Renal pelvis (tissue), 4 donors: ENCODE data around the gene THAP4. TPM values are rescaled to one million over a fixed set of nuclear protein-coding genes. Genes with fewer than 3 reads are reported as not detected.
"Not testable (repeated sequence)": the region's sequence is repeated elsewhere in the genome, so short reads cannot be mapped to it uniquely, and the experiment has no call there.

Experiments
- DNase-seq: peaks from one replicate; pipeline ENCODE4 v3.0.0-alpha.2; 2013
- polyA plus RNA-seq, 3 donors: library from polyadenylated mRNA; unstranded; fragments of 120-200 nt; gene quantifications; one replicate each; pipeline ENCODE4 v1.2.1, GENCODE V29; 2013; ENCODE audit not compliant: insufficient read length in 3 of 3

Gene THAP4
- polyA plus RNA-seq, 3 donors = 59.2 to 74.3 (median 68.4) TPM

DNA sequence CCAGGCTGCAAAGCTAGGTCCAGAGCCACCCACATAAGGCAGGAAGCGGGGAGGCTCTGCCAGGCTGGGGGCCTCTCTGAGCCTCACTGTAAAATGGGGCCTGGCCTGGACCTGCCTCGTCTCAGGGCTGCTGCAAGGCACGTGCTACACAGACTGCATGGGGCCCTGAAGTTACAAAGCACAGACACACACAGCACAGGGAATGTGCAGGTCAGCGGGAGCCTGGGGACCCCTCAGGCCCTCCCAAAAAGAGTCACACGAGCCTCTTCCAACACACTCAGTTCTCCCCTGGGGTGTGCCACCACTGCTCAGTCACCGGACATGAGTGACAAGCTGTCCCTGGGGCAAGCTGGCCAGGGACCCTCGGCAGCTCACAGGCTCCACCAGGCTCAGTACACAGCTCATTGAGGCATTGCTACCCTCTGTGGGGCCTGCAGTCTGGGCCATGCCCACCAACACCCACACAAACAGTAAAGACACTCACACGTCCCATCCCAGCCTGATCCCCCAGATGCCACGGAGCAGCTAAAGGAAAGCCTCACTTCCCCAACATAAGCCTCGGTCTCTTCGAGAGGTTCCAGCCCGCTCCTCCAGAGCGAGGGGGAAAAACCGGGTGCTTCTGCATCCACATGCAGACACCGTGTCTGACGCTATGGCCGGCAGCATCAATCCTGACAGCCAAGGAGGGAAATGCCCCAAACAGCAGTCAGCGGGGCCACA lies 44.7 kb downstream of the THAP4 start:
- no peak for DNase-seq

DNA sequence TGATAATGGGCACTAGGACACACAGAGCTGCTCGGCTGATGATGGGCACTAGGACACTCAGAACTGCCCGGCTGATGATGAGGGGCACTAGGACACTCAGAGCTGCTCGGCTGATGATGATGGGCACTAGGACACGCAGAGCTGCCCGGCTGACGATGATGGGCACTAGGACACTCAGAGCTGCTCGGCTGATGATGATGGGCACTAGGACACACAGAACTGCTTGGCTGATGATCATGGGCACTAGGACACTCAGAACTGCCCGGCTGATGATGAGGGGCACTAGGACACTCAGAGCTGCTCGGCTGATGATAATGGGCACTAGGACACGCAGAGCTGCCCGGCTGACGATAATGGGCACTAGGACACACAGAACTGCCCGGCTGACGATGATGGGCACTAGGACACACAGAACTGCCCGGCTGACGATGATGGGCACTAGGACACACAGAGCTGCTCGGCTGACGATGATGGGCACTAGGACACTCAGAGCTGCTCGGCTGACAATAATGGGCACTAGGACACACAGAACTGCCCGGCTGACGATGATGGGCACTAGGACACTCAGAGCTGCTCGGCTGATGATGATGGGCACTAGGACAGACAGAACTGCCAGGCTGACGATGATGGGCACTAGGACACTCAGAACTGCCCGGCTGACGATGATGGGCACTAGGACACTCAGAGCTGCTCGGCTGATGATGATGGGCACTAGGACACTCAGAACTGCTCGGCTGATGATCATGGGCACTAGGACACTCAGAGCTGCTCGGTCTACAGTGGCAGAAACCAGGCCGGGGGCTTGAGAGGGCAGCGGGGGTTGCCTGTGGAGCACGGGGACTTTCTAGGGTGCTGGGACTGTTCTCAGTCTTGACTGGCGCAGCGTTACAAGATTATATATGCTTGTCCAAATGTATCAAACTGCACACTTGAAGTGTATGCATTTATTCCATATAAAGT lies 46.2 kb downstream of the THAP4 start:
- DNase-seq = not testable (repeated sequence)

DNA sequence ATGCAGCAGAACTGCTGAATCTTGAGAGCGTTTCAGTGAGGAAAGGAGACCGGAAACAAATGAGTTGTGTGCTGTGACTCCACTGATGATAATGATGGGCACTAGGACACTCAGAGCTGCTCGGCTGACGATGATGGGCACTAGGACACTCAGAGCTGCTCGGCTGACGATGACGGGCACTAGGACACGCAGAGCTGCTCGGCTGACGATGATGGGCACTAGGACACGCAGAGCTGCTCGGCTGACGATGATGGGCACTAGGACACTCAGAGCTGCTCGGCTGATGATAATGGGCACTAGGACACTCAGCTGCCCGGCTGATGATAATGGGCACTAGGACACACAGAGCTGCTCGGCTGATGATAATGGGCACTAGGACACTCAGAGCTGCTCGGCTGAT lies 47.1 kb downstream of the THAP4 start:
- DNase-seq = not testable (repeated sequence)

DNA sequence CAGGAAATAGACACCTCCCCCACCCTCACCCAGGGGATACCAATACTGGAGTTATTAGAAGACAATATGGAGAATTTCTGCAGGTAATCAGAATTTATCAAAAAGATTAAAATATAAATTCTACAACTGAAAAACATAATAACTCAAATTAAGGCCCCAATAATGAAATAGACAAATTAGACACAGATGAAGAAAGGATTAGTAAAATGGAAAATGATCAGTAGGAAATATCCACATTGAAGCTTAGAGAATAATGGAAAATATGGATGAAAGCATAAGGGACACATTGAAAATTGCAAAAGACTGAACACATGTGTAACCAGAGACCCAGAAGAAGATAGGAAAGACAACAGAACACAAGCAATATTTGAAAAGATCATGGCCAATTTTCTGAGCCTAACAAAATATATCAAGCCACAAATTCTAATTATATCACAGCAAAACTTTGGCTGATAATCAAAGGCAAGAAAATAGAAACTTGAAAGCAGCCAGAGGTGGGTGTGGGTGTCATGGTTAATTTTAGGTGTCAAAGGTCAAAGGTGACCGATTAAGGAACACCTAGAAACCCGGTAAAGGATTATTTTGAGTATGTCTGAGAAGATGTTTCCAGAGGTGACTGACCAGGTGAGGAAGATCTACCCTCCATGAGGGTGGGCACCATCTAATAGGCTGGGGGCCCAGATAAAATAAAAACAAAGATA lies 50.2 kb downstream of the THAP4 start:
- DNase-seq = no peak

DNA sequence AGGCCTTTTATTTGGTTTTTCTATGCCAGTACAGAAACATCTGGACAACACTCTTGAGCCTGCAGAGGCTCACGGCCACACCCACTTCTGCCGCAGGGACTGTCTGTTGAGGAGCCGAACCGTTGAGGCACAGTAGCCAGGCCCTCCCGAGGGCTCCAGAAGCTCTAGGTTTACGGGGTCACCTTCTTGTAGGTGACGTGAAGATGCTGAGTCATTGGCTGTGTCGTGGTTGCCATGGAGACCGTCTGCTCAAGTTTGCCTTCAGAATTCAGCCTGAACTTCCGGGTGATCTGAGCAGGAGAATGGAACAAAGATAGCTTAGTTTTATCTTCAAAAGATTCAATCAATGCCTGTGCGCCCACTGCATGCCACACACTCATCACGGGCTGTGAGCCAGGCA lies 52.5 kb downstream of the THAP4 start:
- DNase-seq = no peak

DNA sequence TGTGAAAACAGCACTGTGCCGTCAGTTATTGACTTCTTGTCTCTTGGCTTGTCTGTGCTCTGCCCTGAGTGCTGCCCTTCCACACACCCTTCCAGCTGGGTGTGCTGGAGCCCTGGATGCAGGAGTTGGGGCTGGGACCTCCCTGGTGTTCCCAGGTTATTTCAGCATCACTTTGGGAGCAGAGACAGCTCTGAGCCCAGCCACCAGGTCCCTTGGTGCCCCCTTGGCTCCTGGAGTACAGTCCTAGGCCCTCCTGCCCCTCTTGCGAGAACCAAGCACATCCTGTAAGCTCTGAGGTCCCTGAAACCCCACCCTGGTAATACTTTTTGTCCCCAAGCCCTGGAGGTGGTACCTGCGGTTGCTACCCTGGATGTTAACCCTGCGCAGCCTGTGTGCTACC lies 54.2 kb downstream of the THAP4 start:
- DNase-seq = no peak

DNA sequence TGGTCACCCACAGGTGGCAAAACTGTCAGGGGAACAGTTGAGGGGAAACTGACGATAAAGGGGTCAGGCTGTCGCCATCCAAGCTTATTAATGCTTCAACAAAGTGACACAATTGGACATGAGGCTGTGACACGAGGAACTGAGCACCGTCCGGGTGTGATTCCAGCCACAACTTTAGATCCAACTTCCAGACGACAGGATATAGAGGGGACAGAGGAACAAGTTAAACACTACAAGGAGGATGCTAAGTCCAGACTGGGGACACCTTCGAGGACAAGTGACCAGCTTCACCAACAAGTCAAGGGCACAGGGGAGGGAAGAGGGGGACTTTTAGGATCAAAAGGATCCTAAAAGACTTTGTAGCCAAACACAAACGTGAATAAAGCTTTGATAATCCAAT lies 54.6 kb downstream of the THAP4 start:
- DNase-seq = no peak

DNA sequence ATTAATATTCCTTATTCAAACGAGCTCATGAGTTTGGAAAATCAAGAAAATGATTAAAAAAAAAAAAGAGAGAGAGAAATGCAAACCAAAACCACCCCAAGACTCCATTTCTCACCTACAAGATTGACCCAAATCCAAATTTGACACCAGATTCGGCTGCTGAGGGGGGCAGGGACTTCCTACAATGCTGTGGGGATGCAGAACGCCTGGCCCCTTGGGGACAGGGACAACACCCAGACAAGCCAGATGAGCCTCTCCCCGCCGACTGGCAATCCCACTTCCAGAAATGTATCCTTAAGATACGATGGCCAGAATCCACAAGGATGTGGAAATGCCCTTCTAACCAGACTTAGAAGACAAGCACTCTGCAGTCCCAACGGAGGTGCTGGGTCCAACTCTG lies 57.7 kb downstream of the THAP4 start:
- no peak for DNase-seq

DNA sequence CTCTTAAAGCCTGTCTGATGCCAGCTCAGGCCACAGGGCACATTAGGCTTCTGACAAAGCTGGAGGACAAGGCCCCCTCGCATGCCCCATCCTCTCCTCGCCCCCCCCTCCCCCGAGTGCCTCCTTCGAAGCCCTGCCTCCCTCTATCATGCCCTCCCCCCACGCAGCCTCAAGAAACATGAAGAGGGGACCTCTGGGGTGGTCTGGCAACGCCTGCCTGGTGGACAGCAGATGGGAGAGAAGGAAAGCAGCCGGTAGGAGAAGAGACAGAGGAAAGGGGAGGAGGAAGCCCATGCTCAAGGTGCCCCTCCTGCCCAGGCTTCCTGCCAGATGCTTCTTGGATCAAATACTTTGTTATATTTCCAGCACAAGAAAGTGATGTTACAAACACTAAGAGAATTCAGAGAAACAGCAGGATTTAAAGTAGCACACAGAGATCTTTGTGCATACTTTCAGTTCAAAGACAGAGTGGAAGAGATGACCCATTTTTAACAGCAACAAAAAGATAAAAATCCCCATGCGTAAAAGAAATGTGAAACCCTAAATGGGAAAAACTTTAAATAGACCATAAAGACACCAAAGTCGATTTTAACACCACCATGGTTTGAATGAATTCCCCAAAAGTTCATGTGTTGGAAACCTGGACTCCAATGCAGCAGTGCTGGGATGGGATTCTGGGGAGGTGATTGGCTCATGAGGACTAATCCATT lies 59.4 kb downstream of the THAP4 start:
- DNase-seq = peak; percentile 28

DNA sequence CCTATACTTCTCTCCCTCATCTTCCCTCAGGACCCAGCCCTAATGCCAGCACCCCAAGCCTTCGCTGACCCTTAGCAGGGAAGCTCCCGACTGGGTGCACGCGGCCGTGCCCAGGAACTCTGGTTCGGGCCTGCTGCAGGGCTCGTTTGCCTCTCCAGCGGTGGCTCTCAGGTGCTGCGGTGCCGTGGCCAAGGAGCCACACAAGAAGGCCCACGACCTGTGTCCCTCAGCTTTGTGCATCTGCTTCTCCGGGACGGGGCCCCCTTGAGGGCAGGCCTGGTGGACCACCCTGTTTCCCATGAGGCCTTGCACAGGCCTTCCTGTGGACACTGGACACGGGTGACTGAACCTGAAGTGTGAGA lies 60.7 kb downstream of the THAP4 start:
- no peak for DNase-seq

DNA sequence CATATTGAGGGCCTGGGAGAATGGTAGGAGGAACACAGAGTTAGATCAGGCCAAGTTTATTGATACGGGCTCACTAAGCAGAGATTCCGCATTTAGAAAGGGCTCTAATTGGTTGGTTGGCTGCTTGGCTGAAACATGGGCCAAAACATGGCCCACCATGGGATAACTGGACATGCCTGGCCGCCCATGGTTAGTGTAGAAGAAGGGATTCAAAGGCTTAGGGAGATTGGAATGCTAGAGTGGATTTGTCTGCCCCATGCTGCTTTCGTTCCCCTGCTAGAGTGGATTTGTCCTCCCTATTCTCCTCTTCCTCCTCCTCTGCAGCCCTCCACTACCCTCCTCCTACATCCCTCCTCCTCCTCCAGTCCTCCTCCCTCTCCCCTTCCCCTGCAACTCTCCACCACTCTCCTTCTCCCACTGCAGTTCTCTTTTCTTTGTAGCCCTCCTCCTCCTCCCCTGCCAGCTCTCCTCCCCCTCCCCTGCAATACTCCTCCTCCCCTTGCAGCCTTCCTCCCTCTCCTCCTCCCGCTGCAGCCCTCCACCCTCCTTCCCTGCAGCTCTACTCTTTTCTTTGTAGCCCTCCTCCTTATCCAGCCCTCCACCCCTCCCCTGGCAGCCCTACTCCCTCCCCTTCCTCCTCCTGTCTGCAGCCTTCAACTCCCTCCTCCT lies 61.2 kb downstream of the THAP4 start:
- DNase-seq = no peak

DNA sequence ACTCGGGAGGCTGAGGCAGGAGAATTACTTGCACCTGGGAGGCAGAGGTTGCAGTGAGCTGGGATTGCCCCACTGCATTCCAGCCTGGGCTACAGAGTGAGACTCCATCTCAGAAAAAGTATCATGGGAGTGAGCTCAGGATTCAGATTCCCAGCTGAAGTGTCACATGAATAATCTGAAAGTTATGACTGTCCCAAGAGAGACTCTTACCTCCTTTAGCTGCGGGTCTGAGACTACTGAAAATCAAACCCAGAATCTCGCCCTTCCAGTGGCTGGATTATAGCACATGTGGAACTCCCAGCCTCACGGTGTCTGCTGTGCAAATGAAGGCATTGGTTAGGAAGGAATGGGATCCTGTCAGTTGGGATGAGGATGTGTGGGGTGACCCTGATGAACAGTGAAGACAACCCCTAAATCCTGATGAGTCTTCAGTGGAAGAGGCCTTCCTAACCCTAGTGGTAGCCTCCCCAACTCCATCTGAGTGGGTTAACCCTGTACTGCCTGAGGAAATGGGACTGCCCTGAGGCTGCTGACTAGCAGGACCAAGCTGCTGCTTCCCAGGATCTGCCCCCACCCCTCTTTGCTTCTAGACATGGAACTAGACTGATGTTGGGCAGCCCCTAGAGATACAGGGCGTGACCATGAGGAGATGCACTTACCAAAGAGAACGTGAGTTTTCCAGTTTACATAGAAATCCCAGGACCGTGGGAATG lies 61.9 kb downstream of the THAP4 start:
- DNase-seq = no peak

DNA sequence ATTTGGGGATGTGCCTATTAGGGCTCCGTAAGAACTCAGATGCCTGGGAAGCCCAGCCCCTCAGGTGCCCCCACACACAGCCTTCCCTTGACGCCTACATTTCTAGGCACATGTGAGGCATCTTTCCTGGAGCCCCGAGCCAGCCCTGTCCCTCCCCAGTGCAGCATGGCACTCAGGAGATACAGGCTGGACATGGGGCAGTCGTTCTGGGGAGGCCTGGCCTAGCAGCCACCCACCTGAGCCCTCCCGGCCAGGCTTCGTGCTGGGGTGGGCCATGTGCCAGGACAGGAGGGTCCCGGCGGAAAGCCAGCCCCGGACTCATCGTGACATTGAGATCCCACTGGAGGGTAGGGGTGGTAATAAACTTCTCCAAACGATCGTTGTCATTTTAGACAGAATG lies 63.2 kb downstream of the THAP4 start:
- DNase-seq = no peak

DNA sequence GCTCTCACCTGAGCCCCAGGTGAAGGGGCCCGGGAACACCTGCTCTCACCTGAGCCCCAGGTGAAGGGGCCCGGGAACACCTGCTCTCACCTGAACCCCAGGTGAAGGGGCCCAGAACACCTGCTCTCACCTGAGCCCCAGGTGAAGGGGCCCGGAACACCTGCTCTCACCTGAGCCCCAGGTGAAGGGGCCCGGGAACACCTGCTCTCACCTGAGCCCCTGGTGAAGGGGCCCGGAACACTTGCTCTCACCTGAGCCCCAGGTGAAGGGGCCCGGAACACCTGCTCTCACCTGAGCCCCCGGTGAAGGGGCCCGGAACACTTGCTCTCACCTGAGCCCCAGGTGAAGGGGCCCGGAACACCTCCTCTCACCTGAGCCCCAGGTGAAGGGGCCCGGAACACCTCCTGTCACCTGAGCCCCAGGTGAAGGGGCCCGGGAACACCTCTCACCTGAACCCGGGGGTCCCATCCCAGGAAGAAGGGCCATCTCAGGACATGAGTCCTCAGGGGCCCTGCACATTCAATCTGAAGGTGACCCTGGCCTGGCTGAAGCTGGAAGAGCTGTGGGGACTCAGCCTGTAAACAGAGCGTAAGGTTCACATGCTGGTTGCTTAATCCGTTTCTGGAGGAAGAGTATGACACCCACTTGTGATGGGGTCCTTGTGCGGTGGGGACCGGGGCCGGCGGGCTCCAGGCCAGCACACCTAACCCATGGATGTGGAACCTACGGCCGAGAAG lies 63.9 kb downstream of the THAP4 start:
- not testable (repeated sequence) for DNase-seq

DNA sequence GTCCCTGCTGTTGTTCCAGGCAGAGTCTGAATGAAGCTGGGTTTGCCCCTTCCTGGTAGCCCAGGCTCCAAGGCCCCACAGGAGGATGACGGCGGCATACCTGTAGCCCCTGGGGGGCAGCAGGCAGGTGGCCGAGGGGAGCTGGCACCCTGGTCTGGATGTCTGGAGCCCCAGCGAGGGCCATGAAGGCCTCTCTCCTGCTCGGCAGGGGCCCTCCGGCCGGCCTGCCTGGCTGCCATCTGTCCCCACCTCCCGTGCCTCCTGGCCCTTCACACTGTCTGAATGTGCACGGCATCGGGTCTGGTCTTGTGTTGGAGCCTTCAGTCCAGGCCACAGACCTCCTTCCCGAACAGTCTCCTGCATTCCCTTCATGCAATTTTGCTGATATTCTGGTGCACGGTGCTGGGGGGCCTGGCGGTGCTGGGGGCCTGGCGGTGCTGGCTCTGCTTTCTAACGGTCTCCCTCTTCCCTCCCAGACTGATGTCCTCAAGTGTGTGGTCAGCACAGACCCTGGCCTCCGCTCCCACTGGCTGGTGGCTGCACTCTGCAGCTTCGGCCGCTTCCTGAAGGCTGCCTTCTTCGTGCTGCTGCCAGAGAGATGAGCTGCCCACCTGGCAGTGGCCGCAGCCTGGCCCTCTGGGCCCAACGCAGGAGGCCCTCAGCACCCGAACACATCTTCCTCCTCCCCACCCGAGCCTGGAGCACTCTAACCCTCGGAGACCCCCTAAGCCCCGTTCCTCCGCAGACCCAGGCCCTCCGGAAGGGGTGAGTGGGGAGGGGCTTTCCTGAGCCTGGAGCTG lies 64.9 kb downstream of the THAP4 start:
- DNase-seq = no peak

DNA sequence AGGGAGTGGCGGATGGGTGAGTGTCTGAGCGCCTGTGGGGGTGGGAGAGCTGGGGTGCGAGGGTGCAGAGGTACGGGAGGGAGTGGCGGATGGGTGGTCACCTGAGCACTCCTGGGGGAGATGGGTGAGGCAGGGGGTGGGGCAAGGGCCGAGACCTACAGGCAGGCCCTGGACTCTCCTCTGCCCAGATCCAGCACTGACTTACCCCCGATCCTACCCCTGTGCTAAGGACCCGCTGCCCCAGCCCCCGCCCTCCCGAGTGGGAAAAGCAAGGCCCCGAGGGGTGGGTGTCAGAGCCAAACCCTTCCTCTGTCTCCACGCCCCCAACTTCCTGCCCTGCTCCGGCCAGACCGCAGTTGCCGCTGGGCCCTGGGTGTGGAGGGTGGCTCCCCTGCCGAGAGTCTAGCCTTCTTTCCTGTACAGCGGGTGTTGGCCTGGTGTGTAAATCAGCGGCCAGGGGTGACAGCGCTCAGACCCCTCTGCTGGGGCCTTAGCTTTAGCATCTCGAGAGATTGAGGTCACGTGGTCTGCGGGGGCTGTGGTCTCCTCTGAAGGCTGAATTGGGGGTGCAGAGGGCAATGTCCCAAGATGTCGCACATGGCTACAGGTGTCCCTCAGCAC lies 65.9 kb downstream of the THAP4 start:
- no peak for DNase-seq

DNA sequence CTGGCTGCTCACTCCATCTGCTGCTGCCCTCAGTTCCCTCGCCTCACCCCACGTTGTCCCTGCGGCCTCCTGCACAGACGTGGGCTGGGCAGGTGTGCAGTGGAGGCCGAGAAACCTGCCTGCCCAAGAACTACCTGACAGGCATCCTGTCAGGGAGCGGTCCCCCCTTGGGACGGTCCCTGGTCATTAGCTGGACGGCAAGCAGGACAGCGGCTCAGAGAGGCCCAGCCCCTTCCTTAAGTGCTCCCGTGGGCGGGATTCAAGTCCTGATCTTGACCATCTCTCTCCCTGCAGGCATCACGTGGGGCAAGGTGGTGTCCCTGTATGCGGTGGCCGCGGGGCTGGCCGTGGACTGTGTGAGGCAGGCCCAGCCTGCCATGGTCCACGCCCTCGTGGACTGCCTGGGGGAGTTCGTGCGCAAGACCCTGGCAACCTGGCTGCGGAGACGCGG lies 67.1 kb downstream of the THAP4 start:
- DNase-seq = no peak

DNA sequence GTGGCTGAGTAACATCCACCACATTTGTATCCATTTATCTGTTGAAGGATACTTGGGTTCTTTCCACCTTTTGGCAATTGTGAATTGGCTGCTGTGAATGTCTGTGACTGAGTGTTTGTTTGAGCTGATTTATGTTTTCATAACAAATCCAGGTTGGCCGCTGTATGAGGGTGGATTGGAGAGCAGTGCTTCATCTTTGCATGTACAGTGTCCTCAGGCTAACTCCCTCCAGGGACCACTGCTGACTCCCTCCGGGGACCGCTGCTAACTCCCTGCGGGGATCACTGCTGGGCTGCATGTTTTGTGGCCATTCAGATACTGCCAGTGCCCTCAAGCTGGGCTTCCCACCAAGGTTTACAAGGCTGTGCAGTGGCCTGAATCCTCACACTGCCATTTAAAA lies 68.2 kb downstream of the THAP4 start:
- no peak for DNase-seq

DNA sequence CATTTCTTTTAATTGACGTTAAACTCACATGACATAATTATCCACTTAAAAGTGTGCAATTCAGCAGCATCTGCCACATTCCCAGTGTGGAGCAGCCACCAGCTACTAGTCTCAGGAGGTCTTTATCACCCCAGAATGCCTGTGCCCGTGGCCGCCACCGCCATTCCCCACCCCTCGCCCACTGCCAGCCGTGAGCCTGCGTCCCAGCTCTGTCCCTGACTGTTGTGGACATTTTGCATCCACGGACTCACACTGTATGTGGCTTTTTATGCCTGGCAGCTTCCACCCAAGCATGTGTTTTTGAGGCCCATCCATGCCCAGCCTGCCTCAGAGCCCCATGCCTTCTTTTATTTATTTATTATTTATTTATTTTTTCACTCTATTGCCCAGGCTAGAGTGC lies 69.2 kb downstream of the THAP4 start:
- DNase-seq = no peak
